ENCODE measurements around the gene SLC6A8.

- no peak for TF ChIP-seq POLR2A (IDR thresholded peaks at IDR 0.05)
- TF ChIP-seq CTCF (IDR thresholded peaks at IDR 0.05): no peak
These were observed 2.1 kb downstream of the SLC6A8 start for GRCh38 chrX:153689654-153690465.
